Measurements from ENCODE around the gene IREB2.

Gene IREB2

DNA sequence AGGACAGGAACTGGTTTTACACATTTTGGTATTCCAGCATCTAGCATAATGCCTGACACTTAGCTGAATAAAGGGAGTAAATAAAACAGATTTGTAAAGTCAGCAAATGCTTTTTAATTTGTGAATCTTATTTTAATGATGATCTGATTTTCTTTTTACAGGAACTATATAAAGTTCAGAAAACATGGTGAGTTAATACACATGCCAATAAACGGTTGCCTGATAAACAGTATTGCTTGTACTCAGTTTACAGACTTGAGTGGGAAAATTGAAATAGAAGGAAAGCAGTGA is 103.7 kb downstream of the IREB2 start:
- no peak for DNase-seq (ENCODE audit: low read depth)
- TF ChIP-seq, protein P1, sequence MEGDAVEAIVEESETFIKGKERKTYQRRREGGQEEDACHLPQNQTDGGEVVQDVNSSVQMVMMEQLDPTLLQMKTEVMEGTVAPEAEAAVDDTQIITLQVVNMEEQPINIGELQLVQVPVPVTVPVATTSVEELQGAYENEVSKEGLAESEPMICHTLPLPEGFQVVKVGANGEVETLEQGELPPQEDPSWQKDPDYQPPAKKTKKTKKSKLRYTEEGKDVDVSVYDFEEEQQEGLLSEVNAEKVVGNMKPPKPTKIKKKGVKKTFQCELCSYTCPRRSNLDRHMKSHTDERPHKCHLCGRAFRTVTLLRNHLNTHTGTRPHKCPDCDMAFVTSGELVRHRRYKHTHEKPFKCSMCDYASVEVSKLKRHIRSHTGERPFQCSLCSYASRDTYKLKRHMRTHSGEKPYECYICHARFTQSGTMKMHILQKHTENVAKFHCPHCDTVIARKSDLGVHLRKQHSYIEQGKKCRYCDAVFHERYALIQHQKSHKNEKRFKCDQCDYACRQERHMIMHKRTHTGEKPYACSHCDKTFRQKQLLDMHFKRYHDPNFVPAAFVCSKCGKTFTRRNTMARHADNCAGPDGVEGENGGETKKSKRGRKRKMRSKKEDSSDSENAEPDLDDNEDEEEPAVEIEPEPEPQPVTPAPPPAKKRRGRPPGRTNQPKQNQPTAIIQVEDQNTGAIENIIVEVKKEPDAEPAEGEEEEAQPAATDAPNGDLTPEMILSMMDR (IDR thresholded peaks at IDR 0.05; ENCODE audit: control insufficient read depth, insufficient read depth, low read depth, low read length, missing control alignments) = no peak
- peak overlapping the region; percentile 75 for H3K4me3 ChIP-seq (ENCODE audit: control insufficient read depth, low read depth, low read length)

DNA sequence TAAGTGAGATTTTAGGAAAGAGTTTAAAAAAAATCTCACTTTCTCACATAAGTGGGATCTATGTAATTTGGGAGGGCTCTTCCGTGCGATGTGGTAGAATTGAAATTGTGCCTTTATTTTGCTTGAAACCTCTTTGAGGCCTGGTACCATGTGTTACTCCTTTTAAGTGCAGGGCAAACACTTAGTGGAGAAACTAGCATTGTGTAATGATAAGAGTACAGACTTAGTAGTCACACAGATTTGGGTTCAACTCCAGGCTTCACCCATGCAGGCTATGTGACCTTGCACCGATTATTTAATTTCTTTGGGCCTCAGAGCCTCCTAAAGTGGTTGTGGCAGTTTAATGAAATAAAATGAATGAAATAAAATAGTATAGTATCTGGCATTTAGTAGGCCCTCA is 104.6 kb downstream of the IREB2 start:
- DNase-seq (ENCODE audit: low read depth) = no peak
- TF ChIP-seq, protein P1 (IDR thresholded peaks at IDR 0.05; ENCODE audit: control insufficient read depth, insufficient read depth, low read depth, low read length, missing control alignments) = no peak
- H3K4me3 ChIP-seq (ENCODE audit: control insufficient read depth, low read depth, low read length) = no peak overlapping the region

DNA sequence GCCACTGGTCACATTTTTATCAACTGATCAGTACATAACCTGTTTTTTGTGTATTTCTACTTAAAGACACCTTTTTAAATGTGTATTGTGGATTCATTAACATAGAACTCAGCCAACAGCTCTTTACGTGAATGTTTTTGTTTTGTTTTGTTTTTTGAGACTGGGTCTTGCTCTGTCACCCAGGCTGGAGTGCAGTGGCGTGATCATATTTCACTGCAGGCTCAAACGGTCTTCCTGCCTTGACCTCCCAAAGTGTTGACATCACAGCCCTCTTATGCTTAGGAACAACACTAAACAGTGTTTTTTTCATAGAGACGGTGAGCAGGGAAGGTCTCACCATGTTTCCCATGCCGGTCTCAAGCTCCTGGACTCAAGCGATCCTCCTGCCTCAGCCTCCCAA is 112.2 kb downstream of the IREB2 start:
- DNase-seq (ENCODE audit: low read depth) = no peak
- TF ChIP-seq, protein P1 (IDR thresholded peaks at IDR 0.05; ENCODE audit: control insufficient read depth, insufficient read depth, low read depth, low read length, missing control alignments) = no peak
- H3K4me3 ChIP-seq (ENCODE audit: control insufficient read depth, low read depth, low read length) = no peak overlapping the region

GRCh38 chr15:78550815-78551214 is 112.8 kb downstream of the IREB2 start:
- TF ChIP-seq, protein P1 (IDR thresholded peaks at IDR 0.05; ENCODE audit: control insufficient read depth, insufficient read depth, low read depth, low read length, missing control alignments) = no peak
- no peak for DNase-seq (ENCODE audit: low read depth)
- no peak overlapping the region for H3K4me3 ChIP-seq (ENCODE audit: control insufficient read depth, low read depth, low read length)

All from AG09309 (cell line).